Cerebellar cortex (tissue), 1 donor: ENCODE data around the gene FPR1.

Experiments used
- DNase-seq: peaks from one replicate; pipeline ENCODE4 v3.0.0-alpha.2; 2015; ENCODE audit warnings: low spot score

The FPR1 gene, protein sequence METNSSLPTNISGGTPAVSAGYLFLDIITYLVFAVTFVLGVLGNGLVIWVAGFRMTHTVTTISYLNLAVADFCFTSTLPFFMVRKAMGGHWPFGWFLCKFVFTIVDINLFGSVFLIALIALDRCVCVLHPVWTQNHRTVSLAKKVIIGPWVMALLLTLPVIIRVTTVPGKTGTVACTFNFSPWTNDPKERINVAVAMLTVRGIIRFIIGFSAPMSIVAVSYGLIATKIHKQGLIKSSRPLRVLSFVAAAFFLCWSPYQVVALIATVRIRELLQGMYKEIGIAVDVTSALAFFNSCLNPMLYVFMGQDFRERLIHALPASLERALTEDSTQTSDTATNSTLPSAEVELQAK

DNA sequence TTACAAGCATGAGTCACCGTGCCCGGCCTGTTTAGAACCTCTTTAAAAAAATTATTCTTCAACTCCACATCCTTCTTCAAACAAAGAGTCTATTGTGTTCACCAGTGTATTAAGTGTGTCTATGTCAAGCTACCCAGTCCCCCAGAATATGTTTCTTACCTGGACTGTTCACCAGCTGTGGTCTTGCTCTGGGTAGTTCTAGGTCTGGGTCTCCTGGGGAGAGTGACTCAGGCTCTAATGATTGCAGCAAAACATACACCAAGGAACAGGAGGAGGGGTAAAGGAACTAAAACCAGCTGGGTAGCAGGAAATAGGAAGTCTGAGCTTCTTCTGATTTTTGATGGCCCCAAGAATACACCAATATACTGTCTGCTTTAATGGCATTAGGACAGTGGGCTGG is at the start of gene FPR1:
Gene FPR1, minus strand, starts transcription at position 224 of the 400 bp plus-strand sequence. CDS start 4,884 bp downstream, outside the sequence.
- DNase-seq, result no peak

- no peak for DNase-seq
Observed at GRCh38 chr19:51800473-51801244, 49.0 kb upstream of the FPR1 start.

- no peak for DNase-seq
Observed at GRCh38 chr19:51799774-51800472, 48.2 kb upstream of the FPR1 start.

DNA sequence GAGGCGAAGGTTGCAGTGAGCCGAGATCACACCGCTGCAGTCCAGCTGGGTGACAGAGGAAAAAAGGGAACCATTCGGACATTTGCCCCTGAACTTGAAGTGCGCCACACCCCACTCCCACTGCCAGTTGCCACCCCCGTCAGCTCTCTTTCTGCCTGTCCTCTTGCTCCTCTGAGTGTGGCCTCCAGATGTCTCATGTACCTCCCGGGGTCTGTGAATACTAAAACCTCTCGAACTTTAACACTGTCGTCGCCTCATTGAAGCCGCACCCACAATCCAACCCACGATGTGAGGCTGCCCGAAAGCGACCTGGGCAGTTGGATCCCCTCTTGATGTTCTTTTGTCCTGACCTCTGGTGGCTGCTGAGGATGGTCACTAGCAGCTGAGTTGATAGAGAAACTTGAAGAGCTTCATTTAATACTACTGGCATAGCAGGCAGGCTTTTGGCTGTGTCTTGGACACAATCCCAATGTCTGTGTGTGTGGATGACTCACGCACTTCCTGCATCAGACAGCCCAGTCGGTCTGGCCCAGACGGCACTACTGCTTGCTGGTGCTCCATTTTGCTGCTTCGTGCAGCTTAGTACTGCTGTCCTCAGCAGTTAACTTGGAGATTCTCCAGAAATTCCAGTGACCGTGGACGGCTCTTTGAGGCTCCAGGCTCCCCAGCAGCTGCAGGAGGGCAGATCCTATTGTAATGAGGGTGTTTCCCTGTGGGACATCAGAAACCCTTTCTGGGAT is 47.5 kb upstream of the FPR1 start:
- DNase-seq, result no peak

- DNase-seq, result no peak
Observed at GRCh38 chr19:51798062-51798461, 46.4 kb upstream of the FPR1 start.

GRCh38 chr19:51797480-51797879 is 45.8 kb upstream of the FPR1 start:
- DNase-seq, result no peak

DNA sequence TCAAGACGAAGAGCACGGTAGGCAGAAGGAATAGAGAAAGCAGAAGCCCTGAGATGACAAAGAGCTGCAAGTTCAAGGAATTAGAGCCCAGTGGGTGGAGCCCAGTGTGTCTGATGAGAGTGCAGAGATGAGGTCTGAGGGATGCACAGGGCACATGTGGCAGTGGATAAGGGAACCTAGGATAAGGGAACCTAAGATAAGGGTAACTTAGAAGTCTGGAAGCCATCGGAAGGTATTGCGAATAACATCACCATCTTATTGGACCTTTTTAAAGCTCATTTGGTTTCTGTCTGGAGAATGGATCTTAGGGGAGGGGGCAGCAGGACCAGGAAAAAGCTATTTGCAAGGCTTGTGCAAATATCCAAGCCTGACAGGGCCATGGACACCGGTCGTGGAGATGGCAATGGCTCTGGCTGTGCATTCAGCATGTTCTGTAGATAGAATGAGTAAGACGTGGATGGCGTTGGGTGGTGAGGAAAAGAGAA is 44.6 kb upstream of the FPR1 start:
- DNase-seq, result no peak

- DNase-seq, result no peak
Observed at GRCh38 chr19:51794885-51795490, 43.3 kb upstream of the FPR1 start, which contains the start of gene FPR3. Gene FPR3, plus strand, starts transcription at chr19:51795157. Its CDS starts 28,592 bp downstream, at chr19:51823749.

- DNase-seq, result no peak
Observed at GRCh38 chr19:51793994-51794393, 42.3 kb upstream of the FPR1 start.

DNA sequence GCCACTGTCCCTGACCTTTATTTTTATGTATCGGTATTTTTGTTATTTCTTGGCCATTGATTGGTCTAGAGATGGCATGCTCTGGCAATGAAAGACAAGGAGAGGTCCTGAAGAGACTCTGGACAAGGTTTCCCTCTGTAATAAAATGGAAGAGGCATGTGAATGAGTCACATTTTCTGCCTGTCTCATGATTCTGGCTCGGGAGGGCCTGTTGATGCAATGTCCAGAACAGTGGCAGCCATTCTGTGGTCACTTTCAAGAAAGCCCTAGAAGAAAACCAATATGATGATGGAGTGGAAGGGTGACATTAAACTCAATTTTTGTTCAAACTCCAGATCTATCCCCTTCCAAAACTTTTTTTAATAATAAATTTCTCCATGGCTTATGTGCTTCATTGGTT is 41.3 kb upstream of the FPR1 start:
- DNase-seq, result no peak

- DNase-seq, result no peak
Observed at GRCh38 chr19:51789061-51789795, 37.5 kb upstream of the FPR1 start.

DNA sequence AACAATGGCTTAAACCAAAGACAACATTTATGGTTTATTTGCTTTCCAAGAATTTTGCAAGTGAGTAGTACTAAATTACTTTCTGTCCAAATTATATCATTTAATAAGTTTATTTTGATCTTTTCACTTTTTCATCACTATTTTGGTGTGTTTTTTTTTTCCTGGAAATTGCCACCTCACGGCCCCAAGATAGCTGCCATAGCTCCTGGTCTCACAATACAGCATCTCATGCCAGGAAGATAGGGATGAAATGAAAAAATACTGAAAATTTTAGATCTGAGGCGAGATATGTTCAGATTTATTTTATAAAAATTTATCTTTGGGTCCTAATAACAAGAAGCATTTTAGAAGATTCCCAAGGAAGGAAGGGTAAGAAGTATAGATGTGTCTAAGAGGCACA is 36.4 kb upstream of the FPR1 start:
- no peak for DNase-seq

DNA sequence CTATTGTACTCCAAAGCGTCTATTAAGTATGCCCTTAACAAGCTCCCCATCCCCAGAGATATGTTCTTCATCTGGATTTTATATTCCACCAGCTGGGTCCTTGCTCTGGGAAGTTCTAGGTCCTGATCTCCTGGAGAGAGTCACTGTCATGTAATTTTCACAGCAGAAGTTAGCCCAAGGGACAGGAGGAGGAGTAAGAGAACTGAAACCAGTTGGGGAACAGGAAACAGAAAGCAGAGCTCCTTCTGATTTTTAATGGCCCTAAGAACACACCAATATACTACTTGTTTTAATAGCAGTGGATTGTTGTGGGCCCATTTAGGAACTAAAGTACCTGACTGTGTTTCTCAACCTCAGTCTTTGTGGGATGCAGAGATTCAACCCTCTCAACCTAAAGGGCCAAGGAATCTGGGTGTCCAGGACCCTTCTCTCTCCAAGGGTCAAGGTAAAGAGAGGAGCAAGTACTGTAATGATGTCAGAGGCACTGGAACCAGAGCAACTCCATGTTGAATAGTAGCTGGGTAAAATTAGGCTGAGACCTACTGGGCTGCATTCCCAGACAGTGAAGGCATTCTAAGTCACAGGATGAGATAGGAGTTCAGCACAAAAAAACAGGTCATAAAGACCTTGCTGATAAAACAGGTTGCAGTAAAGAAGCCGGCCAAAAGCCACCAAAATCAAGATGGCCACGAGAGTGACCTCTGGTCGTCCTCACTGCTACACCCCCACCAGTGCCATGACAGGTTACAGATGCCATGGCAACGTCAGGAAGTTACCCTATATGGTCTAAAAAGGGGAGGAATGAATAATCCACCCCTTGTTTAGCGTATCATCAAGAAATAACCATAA is 35.2 kb upstream of the FPR1 start:
- no peak for DNase-seq

- no peak for DNase-seq
Observed at GRCh38 chr19:51784922-51785690, 33.4 kb upstream of the FPR1 start.

GRCh38 chr19:51784109-51784785 is 32.6 kb upstream of the FPR1 start:
- no peak for DNase-seq

GRCh38 chr19:51783372-51783771 is 31.7 kb upstream of the FPR1 start:
- DNase-seq, result peak; percentile 6

DNA sequence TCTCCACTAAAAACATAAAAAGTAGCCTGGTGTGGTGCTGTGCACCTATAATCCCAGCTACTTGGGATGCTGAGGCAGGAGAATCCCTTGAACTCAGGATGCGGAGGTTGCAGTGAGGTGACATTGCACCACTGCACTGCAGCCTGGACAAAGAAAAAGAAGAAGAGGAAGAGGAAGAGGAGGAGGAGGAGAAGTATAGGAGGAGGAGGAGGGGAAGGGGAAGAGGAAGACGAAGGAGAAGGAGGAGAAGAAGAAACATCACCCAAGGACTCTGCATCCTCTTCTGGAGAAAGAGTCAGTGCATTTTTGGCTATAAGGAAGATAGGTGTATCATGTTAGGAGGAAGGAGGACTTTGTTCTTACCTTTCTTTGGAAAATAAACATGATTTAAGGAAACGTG is 30.3 kb upstream of the FPR1 start:
- DNase-seq, result no peak

DNA sequence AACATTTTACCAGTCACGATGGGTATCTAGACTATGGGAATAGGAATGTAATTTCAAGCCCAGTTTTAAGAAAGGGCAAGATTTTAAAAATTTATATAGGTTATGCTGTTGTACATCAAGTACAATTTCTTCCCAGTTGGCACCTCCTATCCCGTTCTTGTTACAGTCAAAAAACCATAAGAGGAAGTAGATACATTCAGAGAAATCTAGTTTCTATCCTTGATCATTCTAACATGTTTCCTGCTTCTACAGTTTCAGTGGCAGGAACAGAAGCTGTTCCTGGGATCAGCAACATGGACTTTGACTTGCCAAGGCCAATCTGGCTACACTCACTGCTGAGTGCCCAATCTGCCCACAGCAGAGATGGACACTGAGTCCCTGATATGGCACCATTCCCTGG is 28.6 kb upstream of the FPR1 start:
- no peak for DNase-seq
